DOHH2 (cell line): Measurements from ENCODE around the gene WDR7.

Source experiments
- EZH2phosphoT487 ChIP-seq: fragments of 200-600 bp; sonication (generic); IDR thresholded peaks from 2 replicates; pipeline ENCODE4 v1.6.1; 2017; ENCODE audit warnings: borderline replicate concordance, mild to moderate bottlenecking, antibody characterized with exemption, low read length, moderate library complexity, mixed read lengths
- TF ChIP-seq, protein P1 (sequence below): fragments of 200-600 bp; sonication (generic); IDR thresholded peaks from one replicate; pipeline ENCODE4 v1.5.1; 2014; ENCODE audit warnings: antibody characterized with exemption, mild to moderate bottlenecking, low read depth, low read length; ENCODE audit not compliant: poor library complexity, severe bottlenecking

DNA sequence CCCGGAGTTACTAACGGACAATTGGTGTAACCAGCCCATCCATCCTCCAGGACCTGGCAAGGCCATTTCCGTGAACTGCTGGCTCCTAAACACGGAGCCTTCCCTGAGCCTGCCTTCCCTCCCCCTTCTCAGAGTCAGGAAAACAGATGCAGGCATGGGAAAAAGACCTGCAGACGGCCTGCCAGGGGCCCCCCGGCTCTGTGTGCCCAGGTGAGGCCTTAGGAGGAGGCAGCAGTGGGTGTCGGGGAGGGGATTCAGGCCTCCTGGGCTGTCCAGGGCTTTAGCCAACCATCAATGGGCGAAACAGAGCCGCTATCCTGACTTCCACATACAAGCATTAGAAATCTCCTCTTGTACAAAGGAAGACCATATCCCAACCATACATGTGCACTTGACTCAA, 427.5 kb downstream of the WDR7 start:
- TF ChIP-seq, protein P1, sequence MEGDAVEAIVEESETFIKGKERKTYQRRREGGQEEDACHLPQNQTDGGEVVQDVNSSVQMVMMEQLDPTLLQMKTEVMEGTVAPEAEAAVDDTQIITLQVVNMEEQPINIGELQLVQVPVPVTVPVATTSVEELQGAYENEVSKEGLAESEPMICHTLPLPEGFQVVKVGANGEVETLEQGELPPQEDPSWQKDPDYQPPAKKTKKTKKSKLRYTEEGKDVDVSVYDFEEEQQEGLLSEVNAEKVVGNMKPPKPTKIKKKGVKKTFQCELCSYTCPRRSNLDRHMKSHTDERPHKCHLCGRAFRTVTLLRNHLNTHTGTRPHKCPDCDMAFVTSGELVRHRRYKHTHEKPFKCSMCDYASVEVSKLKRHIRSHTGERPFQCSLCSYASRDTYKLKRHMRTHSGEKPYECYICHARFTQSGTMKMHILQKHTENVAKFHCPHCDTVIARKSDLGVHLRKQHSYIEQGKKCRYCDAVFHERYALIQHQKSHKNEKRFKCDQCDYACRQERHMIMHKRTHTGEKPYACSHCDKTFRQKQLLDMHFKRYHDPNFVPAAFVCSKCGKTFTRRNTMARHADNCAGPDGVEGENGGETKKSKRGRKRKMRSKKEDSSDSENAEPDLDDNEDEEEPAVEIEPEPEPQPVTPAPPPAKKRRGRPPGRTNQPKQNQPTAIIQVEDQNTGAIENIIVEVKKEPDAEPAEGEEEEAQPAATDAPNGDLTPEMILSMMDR = no peak
- TF ChIP-seq EZH2phosphoT487 = no peak
